Measurements from ENCODE around the gene RGMA. TPM values are rescaled to one million over a fixed set of nuclear protein-coding genes. Genes with fewer than 3 reads are reported as not detected.

The RGMA gene
- total RNA-seq, 2 experiments from 2014 or later = not detected

- no peak overlapping the region for H3K4me3 Mint-ChIP-seq
- ATAC-seq (no peak), DNase-seq (no peak)
- H3K36me3 Mint-ChIP-seq (ENCODE audit: low read depth) = peaks cover 53% of the 10 kb centered on the region
- peaks cover 7% of the 10 kb centered on the region for H3K4me1 Mint-ChIP-seq (ENCODE audit: low read depth)
- no peaks in the 10 kb centered on the region for H3K9me3 Mint-ChIP-seq
- no peak for TF ChIP-seq CTCF (IDR thresholded peaks at IDR 0.05)
- POLR2A ChIA-PET = interaction anchor here (1.2 kb wide), 1 partner anchor 201 kb away, joined by 3 read pairs; no protein-coding TSS in a partner anchor
- intact Hi-C loops (cut with micrococcal nuclease) = no loop called here
- CTCF ChIA-PET = no interaction called here
- H3K27ac Mint-ChIP-seq = peak overlapping the region; percentile 3
- H3K27me3 Mint-ChIP-seq = no peaks in the 10 kb centered on the region
These were observed 99.0 kb downstream of the RGMA start for GRCh38 chr15:92990031-92990430.

- H3K9me3 Mint-ChIP-seq = no peaks in the 10 kb centered on the region
- no peak overlapping the region for H3K4me3 Mint-ChIP-seq
- CTCF ChIA-PET = no interaction called here
- no peaks in the 10 kb centered on the region for H3K27me3 Mint-ChIP-seq
- H3K27ac Mint-ChIP-seq = peak overlapping the region; percentile 32
- intact Hi-C loops (cut with micrococcal nuclease) = no loop called here
- TF ChIP-seq CTCF (IDR thresholded peaks at IDR 0.05) = no peak
- peaks cover 7% of the 10 kb centered on the region for H3K4me1 Mint-ChIP-seq (ENCODE audit: low read depth)
- peaks cover 48% of the 10 kb centered on the region for H3K36me3 Mint-ChIP-seq (ENCODE audit: low read depth)
- ATAC-seq = no peak
- POLR2A ChIA-PET = no interaction called here
- DNase-seq = no peak
These were observed 99.5 kb downstream of the RGMA start for GRCh38 chr15:92989470-92989869.

Other genes starting within 250 kb of the RGMA start
- 100 to 1,000 TPM; 124 to 138 TPM for gene CHD2, start 188.9 kb downstream of the RGMA start, total RNA-seq

Data from activated CD8-positive, alpha-beta T cell treated with anti-CD3 and anti-CD28 coated beads for 36 hours (primary cell).